ENCODE results near the gene PHF5A. TPM values are rescaled to one million over a fixed set of nuclear protein-coding genes. Genes with fewer than 3 reads are reported as not detected.

The PHF5A gene
- total and polyA plus RNA-seq, 2 of the 8 experiments (the other 6 are each of a cell fraction or from before 2014, with no cell fraction given) = 119 to 135 TPM

DNA sequence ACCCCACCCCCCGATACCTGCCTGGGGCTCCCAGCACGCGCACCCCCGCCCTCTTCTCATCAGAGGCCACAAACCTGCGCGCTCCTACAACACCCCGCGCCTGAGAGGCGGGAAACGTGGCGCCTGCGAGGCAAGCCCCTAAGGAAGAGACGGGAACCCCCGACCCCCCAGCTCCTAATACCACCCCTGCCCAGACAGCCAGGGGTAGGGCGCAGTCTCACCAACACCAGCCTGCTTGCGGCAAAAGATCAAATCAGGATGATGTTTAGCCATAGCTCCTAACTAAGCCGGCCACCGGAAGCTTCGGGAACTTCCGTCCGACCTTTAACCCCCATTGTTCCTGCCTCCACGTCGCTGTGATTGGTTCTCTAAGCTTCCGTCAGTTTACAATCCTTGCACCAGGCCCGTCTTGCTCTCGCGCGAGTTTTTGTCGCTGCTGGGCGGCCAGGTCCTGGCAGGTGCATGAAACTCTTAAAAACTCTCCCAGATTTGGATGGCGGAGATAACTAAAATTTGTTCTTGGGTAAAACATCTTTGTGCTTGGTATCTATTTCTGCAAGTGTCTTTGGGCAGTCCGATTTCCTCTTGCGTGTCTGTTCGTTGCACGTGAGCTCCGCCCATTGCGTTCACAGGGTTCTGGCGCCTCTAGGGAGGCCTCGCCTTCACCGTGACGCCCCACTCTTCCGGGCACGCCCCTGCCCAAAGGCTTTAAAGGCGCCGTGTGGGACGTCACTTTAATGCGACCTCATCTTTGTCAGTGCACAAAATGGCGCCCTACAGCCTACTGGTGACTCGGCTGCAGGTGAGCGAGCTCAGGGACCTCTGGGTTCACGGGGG lies at the start of gene PHF5A, which contains the start of gene ACO2 (continued):
- TF ChIP-seq POLR2AphosphoS5 (IDR thresholded peaks at IDR 0.05; ENCODE audit: low read depth, low read length) (peak; percentile 80), RFX5 (IDR thresholded peaks at IDR 0.05; ENCODE audit: borderline replicate concordance, low read depth, low read length) (no peak), SIN3A (conservative IDR thresholded peaks at IDR 0.05 in 1 of 2, IDR thresholded peaks at IDR 0.05 in 1 of 2; ENCODE audit: low read depth in 1 of 2, low read length in 2 of 2) (peak; percentile 53 to 95; a peak in 1 of 4 replicates), CBX5 (IDR thresholded peaks at IDR 0.05; ENCODE audit: low read depth, low read length) (no peak), GABPA (IDR thresholded peaks at IDR 0.05; ENCODE audit: borderline replicate concordance, insufficient read depth, low read length) (peak; percentile 93), ASH2L (IDR thresholded peaks at IDR 0.05; ENCODE audit: low read length) (no peak), POU5F1 (IDR thresholded peaks at IDR 0.05; ENCODE audit: low read depth, low read length) (no peak), TEAD4 (IDR thresholded peaks at IDR 0.05; ENCODE audit: low read depth, low read length) (no peak), KDM5A (IDR thresholded peaks at IDR 0.05; ENCODE audit: low read length) (peak; percentile 100), BCL11A (IDR thresholded peaks at IDR 0.05; ENCODE audit: low read depth in 2 of 2, low read length in 2 of 2) (no peak), KDM1A (IDR thresholded peaks at IDR 0.05; ENCODE audit: borderline replicate concordance, low read length) (no peak), SUZ12 (IDR thresholded peaks at IDR 0.05; ENCODE audit: low read length) (no peak), SIRT6 (IDR thresholded peaks at IDR 0.05; ENCODE audit: low read length) (no peak), NANOG (IDR thresholded peaks at IDR 0.05; ENCODE audit: insufficient read depth, low read depth, low read length, poor library complexity, severe bottlenecking) (no peak), CREB1 (IDR thresholded peaks at IDR 0.05) (peak; percentile 98), CHD2 (IDR thresholded peaks at IDR 0.05; ENCODE audit: low read length) (peak; percentile 92), SAP30 (IDR thresholded peaks at IDR 0.05; ENCODE audit: insufficient read depth, insufficient replicate concordance, low read length) (peak; percentile 76), EZH2 (IDR thresholded peaks at IDR 0.05; ENCODE audit: low read depth, low read length, severe bottlenecking) (no peak), TAF7 (optimal IDR thresholded peaks at IDR 0.05; ENCODE audit: borderline replicate concordance, low read depth, low read length) (peak; percentile 87), TBP (IDR thresholded peaks at IDR 0.05; ENCODE audit: low read depth, low read length) (peak; percentile 91), BACH1 (IDR thresholded peaks at IDR 0.05; ENCODE audit: low read length) (peak; percentile 44), RXRA (IDR thresholded peaks at IDR 0.05; ENCODE audit: insufficient read depth, low read depth, low read length) (no peak)
- TF ChIP-seq, protein P1, sequence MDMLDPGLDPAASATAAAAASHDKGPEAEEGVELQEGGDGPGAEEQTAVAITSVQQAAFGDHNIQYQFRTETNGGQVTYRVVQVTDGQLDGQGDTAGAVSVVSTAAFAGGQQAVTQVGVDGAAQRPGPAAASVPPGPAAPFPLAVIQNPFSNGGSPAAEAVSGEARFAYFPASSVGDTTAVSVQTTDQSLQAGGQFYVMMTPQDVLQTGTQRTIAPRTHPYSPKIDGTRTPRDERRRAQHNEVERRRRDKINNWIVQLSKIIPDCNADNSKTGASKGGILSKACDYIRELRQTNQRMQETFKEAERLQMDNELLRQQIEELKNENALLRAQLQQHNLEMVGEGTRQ (IDR thresholded peaks at IDR 0.05; ENCODE audit: low read length) = no peak

Data from H1 (cell line).